Thoracic aorta (tissue), 2 donors: ENCODE results near the gene GYG1. TPM values are rescaled to one million over a fixed set of nuclear protein-coding genes. Genes with fewer than 3 reads are reported as not detected.

Experiments
- ATAC-seq: fragments of 150-250 bp; one replicate; pipeline ENCODE4 v1.8.0; 2017; ENCODE audit warnings: low read depth; ENCODE audit not compliant: insufficient number of reproducible peaks, low FRiP score
- DNase-seq: peaks from one replicate; pipeline ENCODE4 v3.0.0-alpha.2; 2020; ENCODE audit warnings: low spot score
- H3K27ac ChIP-seq, 2 donors: fragments of 200-600 bp; sonication (generic); 1 replicate in 1 of 2; 2 replicates in 1 of 2; pipeline ENCODE4 v1.5.1; 2016; ENCODE audit warnings: mild to moderate bottlenecking in 2 of 2, moderate library complexity in 2 of 2
- H3K27me3 ChIP-seq: fragments of 200-600 bp; sonication (generic); replicated peaks from 2 replicates; pipeline ENCODE4 v1.6.0; 2016; ENCODE audit warnings: mild to moderate bottlenecking; ENCODE audit not compliant: insufficient read depth
- H3K36me3 ChIP-seq: fragments of 200-600 bp; sonication (generic); one replicate; pipeline ENCODE4 v1.5.1; 2016
- H3K4me1 ChIP-seq, 2 donors: fragments of 200-600 bp; sonication (generic); 1 replicate in 1 of 2; 2 replicates in 1 of 2; pipeline versions ENCODE4 v1.5.1 to v1.6.0; 2016; ENCODE audit warnings: low read depth in 2 of 2, mild to moderate bottlenecking in 1 of 2; ENCODE audit not compliant: control insufficient read depth in 1 of 2
- H3K4me3 ChIP-seq: fragments of 200-600 bp; sonication (generic); 2 replicates; pipeline ENCODE4 v1.5.1; 2016; ENCODE audit warnings: mild to moderate bottlenecking
- H3K9me3 ChIP-seq: fragments of 200-600 bp; sonication (generic); 2 replicates; pipeline ENCODE4 v1.5.1; 2016
- total RNA-seq, 2 donors: library from RNA; depleted of rRNA; stranded (reverse); fragments of >200 nt; gene quantifications; one replicate each; pipeline versions ENCODE4 v1.1.0 to v1.2.3, GENCODE V29; 2016
- TF ChIP-seq, protein P1 (sequence below): fragments of 200-600 bp; sonication (generic); IDR thresholded peaks from one replicate; pipeline ENCODE4 v1.5.1; 2019; ENCODE audit warnings: antibody characterized with exemption

The GYG1 gene
- total RNA-seq, 2 donors from 2014 or later, result 72.6 to 89.5 TPM

DNA sequence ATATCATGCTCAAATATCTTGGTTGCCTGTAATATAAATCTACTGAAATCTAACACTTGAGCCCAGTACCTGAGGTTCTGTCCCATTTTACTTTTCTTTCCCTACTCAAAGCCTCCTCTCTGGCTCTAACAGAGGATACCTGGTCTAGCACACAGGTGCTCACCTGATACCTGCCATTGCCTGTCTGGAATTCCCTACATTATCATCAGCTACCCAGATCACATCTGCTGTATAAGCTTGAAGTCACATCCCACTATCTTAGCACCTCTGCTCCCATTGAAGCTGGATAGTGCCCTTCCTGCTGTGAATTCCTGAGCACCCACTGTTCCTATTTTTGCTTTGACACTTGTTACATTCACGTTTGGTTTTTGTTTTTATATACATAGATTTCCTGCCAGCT, 30.5 kb downstream of the GYG1 start:
- DNase-seq, result no peak
- Histone ChIP-seq H3K27me3 (no peaks in the 10 kb centered on the region), H3K4me3 (no peak overlapping the region), H3K9me3 (no peaks in the 10 kb centered on the region), H3K27ac (no peak overlapping the region), H3K4me1 (peaks cover 34 to 73% of the 10 kb centered on the region in 2 donors), H3K36me3 (peaks cover 9% of the 10 kb centered on the region)
- no peak for ATAC-seq
- TF ChIP-seq, protein P1, sequence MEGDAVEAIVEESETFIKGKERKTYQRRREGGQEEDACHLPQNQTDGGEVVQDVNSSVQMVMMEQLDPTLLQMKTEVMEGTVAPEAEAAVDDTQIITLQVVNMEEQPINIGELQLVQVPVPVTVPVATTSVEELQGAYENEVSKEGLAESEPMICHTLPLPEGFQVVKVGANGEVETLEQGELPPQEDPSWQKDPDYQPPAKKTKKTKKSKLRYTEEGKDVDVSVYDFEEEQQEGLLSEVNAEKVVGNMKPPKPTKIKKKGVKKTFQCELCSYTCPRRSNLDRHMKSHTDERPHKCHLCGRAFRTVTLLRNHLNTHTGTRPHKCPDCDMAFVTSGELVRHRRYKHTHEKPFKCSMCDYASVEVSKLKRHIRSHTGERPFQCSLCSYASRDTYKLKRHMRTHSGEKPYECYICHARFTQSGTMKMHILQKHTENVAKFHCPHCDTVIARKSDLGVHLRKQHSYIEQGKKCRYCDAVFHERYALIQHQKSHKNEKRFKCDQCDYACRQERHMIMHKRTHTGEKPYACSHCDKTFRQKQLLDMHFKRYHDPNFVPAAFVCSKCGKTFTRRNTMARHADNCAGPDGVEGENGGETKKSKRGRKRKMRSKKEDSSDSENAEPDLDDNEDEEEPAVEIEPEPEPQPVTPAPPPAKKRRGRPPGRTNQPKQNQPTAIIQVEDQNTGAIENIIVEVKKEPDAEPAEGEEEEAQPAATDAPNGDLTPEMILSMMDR, result no peak

GRCh38 chr3:149023951-149024350, 32.6 kb downstream of the GYG1 start:
- no peaks in the 10 kb centered on the region for H3K9me3 ChIP-seq
- ATAC-seq, result no peak
- no peaks in the 10 kb centered on the region for H3K27me3 ChIP-seq
- no peak overlapping the region for H3K27ac ChIP-seq
- no peak for DNase-seq
- H3K36me3 ChIP-seq, result peaks cover 11% of the 10 kb centered on the region
- no peak overlapping the region for H3K4me3 ChIP-seq
- TF ChIP-seq, protein P1, result no peak
- peaks cover 18 to 54% of the 10 kb centered on the region in 2 donors for H3K4me1 ChIP-seq

DNA sequence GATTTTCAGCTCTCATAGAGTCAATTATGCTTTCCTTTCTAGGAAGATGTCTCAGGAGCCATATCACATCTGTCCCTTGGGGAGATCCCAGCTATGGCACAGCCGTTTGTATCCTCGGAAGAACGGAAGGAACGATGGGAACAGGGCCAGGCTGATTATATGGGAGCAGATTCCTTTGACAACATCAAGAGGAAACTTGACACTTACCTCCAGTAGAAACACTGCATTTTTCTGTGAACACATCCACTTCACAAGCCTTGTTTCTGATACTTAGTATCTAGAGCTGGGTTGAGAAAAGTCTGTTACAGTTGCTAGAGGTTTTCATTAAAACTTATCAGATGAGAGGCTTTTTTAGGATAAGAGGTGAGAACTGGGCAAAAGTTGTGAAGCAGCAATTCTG, 35.4 kb downstream of the GYG1 start:
- Histone ChIP-seq H3K4me1 (peaks cover 0 to 33% of the 10 kb centered on the region in 2 donors), H3K9me3 (no peaks in the 10 kb centered on the region), H3K27ac (no peak overlapping the region), H3K36me3 (peaks cover 11% of the 10 kb centered on the region), H3K4me3 (no peak overlapping the region), H3K27me3 (no peaks in the 10 kb centered on the region)
- DNase-seq (no peak), ATAC-seq (no peak)
- TF ChIP-seq, protein P1, result no peak

- Histone ChIP-seq H3K36me3 (peaks cover 6% of the 10 kb centered on the region), H3K27me3 (no peaks in the 10 kb centered on the region), H3K9me3 (no peaks in the 10 kb centered on the region), H3K4me1 (peaks cover 0 to 13% of the 10 kb centered on the region in 2 donors), H3K27ac (no peak overlapping the region), H3K4me3 (no peak overlapping the region)
- DNase-seq (no peak), ATAC-seq (no peak)
- TF ChIP-seq, protein P1, result no peak
These were observed 39.8 kb downstream of the GYG1 start for GRCh38 chr3:149031096-149031495.

DNA sequence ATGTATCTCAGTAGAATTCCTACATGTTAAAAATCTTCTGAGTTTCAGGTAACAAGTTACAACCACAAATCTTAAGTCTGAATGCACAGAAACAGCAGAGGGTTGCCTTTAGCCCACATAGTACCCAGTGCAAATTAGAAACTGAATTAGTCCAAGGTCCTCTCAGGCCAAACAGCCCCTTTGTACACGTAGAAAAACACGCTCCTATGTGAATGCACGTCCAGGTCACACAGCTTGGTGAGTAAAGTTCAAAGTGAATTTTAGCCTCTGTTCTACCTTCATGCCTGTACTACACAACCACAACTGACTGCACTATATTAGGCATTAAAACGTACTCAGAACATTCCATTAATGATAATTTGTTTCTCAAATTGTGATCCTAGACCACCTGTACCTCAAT, 46.3 kb downstream of the GYG1 start:
- Histone ChIP-seq H3K36me3 (peaks cover 5% of the 10 kb centered on the region), H3K9me3 (no peaks in the 10 kb centered on the region), H3K4me1 (peaks cover 0 to 1% of the 10 kb centered on the region in 2 donors), H3K4me3 (no peak overlapping the region), H3K27ac (no peak overlapping the region), H3K27me3 (no peaks in the 10 kb centered on the region)
- TF ChIP-seq, protein P1, result no peak
- no peak for ATAC-seq
- DNase-seq, result no peak
